Measurements from ENCODE around the gene CCSAP.
"Not testable (repeated sequence)": the region's sequence is repeated elsewhere in the genome, so short reads cannot be mapped to it uniquely, and the experiment has no call there.

Gene CCSAP

GRCh38 chr1:229323885-229324553 is 18.8 kb downstream of the CCSAP start:
- no peak for DNase-seq

GRCh38 chr1:229323201-229323600 is 19.6 kb downstream of the CCSAP start:
- DNase-seq = no peak

GRCh38 chr1:229319487-229319886 is 23.4 kb downstream of the CCSAP start:
- DNase-seq = no peak

GRCh38 chr1:229318056-229318455 is 24.8 kb downstream of the CCSAP start:
- no peak for DNase-seq

- DNase-seq = no peak
These were observed 26.7 kb downstream of the CCSAP start for GRCh38 chr1:229316166-229316565.

GRCh38 chr1:229310833-229311232 is 32.0 kb downstream of the CCSAP start:
- DNase-seq = no peak

- no peak for DNase-seq
These were observed 33.2 kb downstream of the CCSAP start for GRCh38 chr1:229309684-229310083.

- no peak for DNase-seq
These were observed 33.8 kb downstream of the CCSAP start for GRCh38 chr1:229309074-229309473.

- DNase-seq = no peak
These were observed 37.5 kb downstream of the CCSAP start for GRCh38 chr1:229305392-229305791.

GRCh38 chr1:229303855-229304254 is 39.0 kb downstream of the CCSAP start:
- DNase-seq = no peak

- no peak for DNase-seq
These were observed 40.1 kb downstream of the CCSAP start for GRCh38 chr1:229302740-229303139.

GRCh38 chr1:229300099-229300757 is 42.6 kb downstream of the CCSAP start:
- no peak for DNase-seq

- DNase-seq = no peak
These were observed 43.9 kb downstream of the CCSAP start for GRCh38 chr1:229298887-229299503.

- no peak for DNase-seq
These were observed 44.4 kb downstream of the CCSAP start for GRCh38 chr1:229298420-229298819.

GRCh38 chr1:229297746-229298145 is 45.1 kb downstream of the CCSAP start:
- DNase-seq = no peak

GRCh38 chr1:229296541-229296941 is 46.3 kb downstream of the CCSAP start:
- DNase-seq = no peak

GRCh38 chr1:229295745-229296144 is 47.1 kb downstream of the CCSAP start:
- DNase-seq = no peak

GRCh38 chr1:229293528-229294204 is 49.2 kb downstream of the CCSAP start:
- no peak for DNase-seq

- not testable (repeated sequence) for DNase-seq
These were observed 51.2 kb downstream of the CCSAP start for GRCh38 chr1:229291686-229292085.

GRCh38 chr1:229288516-229288915 is 54.3 kb downstream of the CCSAP start:
- no peak for DNase-seq

- no peak for DNase-seq
These were observed 55.6 kb downstream of the CCSAP start for GRCh38 chr1:229287267-229287666.

GRCh38 chr1:229286099-229286766 is 56.6 kb downstream of the CCSAP start:
- DNase-seq = no peak

GRCh38 chr1:229285440-229285839 is 57.4 kb downstream of the CCSAP start:
- no peak for DNase-seq
